Heart right ventricle (tissue), 16 donors: ENCODE results near the gene MRPL38. TPM values are rescaled to one million over a fixed set of nuclear protein-coding genes. Genes with fewer than 3 reads are reported as not detected.

Source experiments
- ATAC-seq, 8 donors: fragments of 200-7000 bp; cut with Tn5 transposase; one replicate each; pipeline ENCODE4 v1.9.1; 2020; ENCODE audit warnings: mild to moderate bottlenecking in 8 of 8, moderate library complexity in 8 of 8, moderate number of reproducible peaks in 1 of 8
- DNase-seq, 2 donors: peaks; one replicate each; pipeline ENCODE4 v3.0.0-alpha.2; 2020
- H3K27ac ChIP-seq, 10 donors: fragments of 200-600 bp; sonication (generic) in 2 of 10; one replicate each; pipeline versions ENCODE4 v1.5.0 to v1.8.0; 2020 to 2022; ENCODE audit warnings: mild to moderate bottlenecking in 3 of 10
- H3K27me3 ChIP-seq, 7 donors: fragments of 200-600 bp; one replicate each; pipeline ENCODE4 v1.8.0; 2021 to 2022; ENCODE audit warnings: mild to moderate bottlenecking in 2 of 7
- H3K36me3 ChIP-seq, 9 donors: fragments of 200-600 bp; sonication (generic) in 1 of 9; one replicate each; pipeline versions ENCODE4 v1.5.0 to v1.8.0; 2020 to 2022; ENCODE audit warnings: mild to moderate bottlenecking in 2 of 9
- H3K4me1 ChIP-seq, 9 donors: fragments of 200-600 bp; sonication (generic) in 1 of 9; one replicate each; pipeline versions ENCODE4 v1.5.0 to v1.8.0; 2020 to 2022; ENCODE audit warnings: mild to moderate bottlenecking in 4 of 9
- H3K4me3 ChIP-seq, 10 donors: fragments of 200-600 bp; sonication (generic) in 2 of 10; one replicate each; pipeline versions ENCODE4 v1.5.0 to v1.8.0; 2020 to 2022; ENCODE audit warnings: mild to moderate bottlenecking in 7 of 10, moderate library complexity in 2 of 10
- H3K9me3 ChIP-seq, 11 donors: fragments of 200-600 bp in 10 of 11; sonication (generic) in 2 of 11; one replicate each; pipeline versions ENCODE4 v1.5.0 to v1.8.0; 2013 to 2022; ENCODE audit warnings: mild to moderate bottlenecking in 2 of 11, control low read depth in 1 of 11, moderate library complexity in 1 of 11
- CTCF ChIP-seq, 9 donors: fragments of 200-600 bp; sonication (generic) in 2 of 9; IDR thresholded peaks; one replicate each; pipeline versions ENCODE4 v1.5.0 to v1.8.0; 2021 to 2022; ENCODE audit warnings: antibody characterized with exemption in 9 of 9, mild to moderate bottlenecking in 5 of 9, moderate library complexity in 1 of 9
- WGBS, 2 donors: extraction: QIAGEN DNeasy Blood & Tissue Kit; methylation state at CpG; one replicate each; pipeline ENCODE4 v1.1.7; 2013; ENCODE audit warnings: inconsistent platforms in 1 of 2; 5-methylcytosine and 5-hydroxymethylcytosine counted together
- intact Hi-C, 10 donors: fragments of 100-400 bp; cut with DNase I; formaldehyde crosslinking; loops; one replicate each; pipeline versions ENCODE4 v1.11.1 to v1.14.2; 2022
- polyA plus RNA-seq, 2 donors: library from polyadenylated mRNA; stranded (reverse); fragments of 200-250 nt; gene quantifications; one replicate each; pipeline ENCODE4 v1.2.3, GENCODE V29; 2013
- total RNA-seq, 10 donors: library from RNA; stranded (reverse); fragmentation: NEBNext Ultra II Directional in 3 of 10; extraction: Animal tissue kit (Norgen Biotek cat#: 25700) in 3 of 10; gene quantifications; one replicate each; pipeline versions ENCODE4 v1.2.1 to v1.2.4, GENCODE V29; 2021 to 2023
- donor health status: Arrhythmogenic right ventricular cardiomyopathy.
- donor health status: ischemic (EF 13 %, LVEDD 7.1; RV severe dilation, severe dysfunction).
- donor health status: healthy with polysubstance abuse.
- donor health status: DM: no; HTN: yes; CAD: no.
- donor health status: DM: no; HTN: no; CAD: no.
- donor health status: ischemic (EF 25% LVEDD 6.9; RV normal size, moderate dysfunction).
- donor health status: ischemic (EF 25% LVEDD 5.7; RV mildly dilated, moderate dysfunction).
- donor health status: healthy.
- donor health status: DM: yes; HTN: yes; CAD: no.
- donor health status: Ischemic cardiomyopathy.
- donor health status: ischemic (EF 35%, LVEDD 5.7; RV mildly dilated, moderate dysfunction).
- donor health status: nonischemic (EF 11% LVEDD 7.7; RV severe dilation, severe dysfunction).
- donor health status: DM: yes; HTN: yes; CAD: no.
- donor health status: PGD.
- donor health status: ischemic (EF 29% LVEDD 5.4; RV normal size, mild dysfunction).
- donor health status: nonischemic (EF 23%, LVEDD 6.1; RV moderate dilation, normal function).

Gene MRPL38
- total and polyA plus RNA-seq, 12 donors = 86.0 to 160 (median 96.5) TPM

GRCh38 chr17:75893305-75894048 is 11.2 kb downstream of the MRPL38 start:
- DNase-seq = no peak
- no peak overlapping the region for H3K4me3 ChIP-seq
- H3K27me3 ChIP-seq = no peaks in the 10 kb centered on the region
- H3K36me3 ChIP-seq = peaks cover 0 to 51% (median 16%) of the 10 kb centered on the region in 9 donors
- ATAC-seq = no peak
- intact Hi-C loops = loop anchor here in 3 of 10 donors (5.0 to 10.0 kb wide), 3 partner anchors 121 to 131 kb away; partner anchors contain the start of gene GALK1 (in 1 of the 3)
- peaks cover 16 to 37% (median 27%) of the 10 kb centered on the region in 9 donors for H3K4me1 ChIP-seq
- no peaks in the 10 kb centered on the region for H3K9me3 ChIP-seq
- TF ChIP-seq CTCF (IDR thresholded peaks at IDR 0.05) = no peak
- 90 to 91% methylated on average over 18 of the region's 18 CpGs for WGBS, 2 donors
- H3K27ac ChIP-seq = peak overlapping the region in 1 of 10 donors; percentile 33

GRCh38 chr17:75892556-75893224 is 12.0 kb downstream of the MRPL38 start:
- Histone ChIP-seq H3K4me3 (no peak overlapping the region), H3K4me1 (peaks cover 16 to 37% (median 27%) of the 10 kb centered on the region in 9 donors), H3K36me3 (peaks cover 0 to 51% (median 16%) of the 10 kb centered on the region in 9 donors), H3K27ac (peak overlapping the region in 1 of 10 donors; percentile 33), H3K27me3 (no peaks in the 10 kb centered on the region), H3K9me3 (no peaks in the 10 kb centered on the region)
- no peak for TF ChIP-seq CTCF (IDR thresholded peaks at IDR 0.05)
- ATAC-seq (no peak), DNase-seq (no peak)
- intact Hi-C loops = loop anchor here in 3 of 10 donors (5.0 to 10.0 kb wide), 3 partner anchors 120 to 130 kb away; partner anchors contain the start of gene GALK1 (in 1 of the 3)
- WGBS, 2 donors = 87 to 89% methylated on average over 16 of the region's 16 CpGs

GRCh38 chr17:75891605-75892555 is 12.8 kb downstream of the MRPL38 start:
- Histone ChIP-seq H3K27me3 (no peaks in the 10 kb centered on the region), H3K4me3 (no peak overlapping the region), H3K4me1 (peaks cover 9 to 29% (median 19%) of the 10 kb centered on the region in 9 donors), H3K9me3 (no peaks in the 10 kb centered on the region), H3K36me3 (peaks cover 0 to 53% (median 16%) of the 10 kb centered on the region in 9 donors), H3K27ac (no peak overlapping the region)
- TF ChIP-seq CTCF (IDR thresholded peaks at IDR 0.05) = no peak
- 78 to 81% methylated on average over 32 of the region's 32 CpGs for WGBS, 2 donors
- intact Hi-C loops = loop anchor here in 3 of 10 donors (5.0 to 10.0 kb wide), 3 partner anchors 120 to 130 kb away; partner anchors contain the start of gene GALK1 (in 1 of the 3)
- no peak for ATAC-seq
- no peak for DNase-seq
